Measurements from ENCODE around the gene FMNL2. TPM values are rescaled to one million over a fixed set of nuclear protein-coding genes. Genes with fewer than 3 reads are reported as not detected.

The FMNL2 gene
- total RNA-seq, 1 experiment from 2014 or later: 11.6 TPM

- Histone ChIP-seq H3K36me3 (peaks cover 12% of the 10 kb centered on the region), H3K4me3 (no peak overlapping the region), H3K27me3 (no peaks in the 10 kb centered on the region), H3K9me3 (no peaks in the 10 kb centered on the region)
- no peak for DNase-seq
Measured at GRCh38 chr2:152546230-152546837, 211.4 kb downstream of the FMNL2 start.

GRCh38 chr2:152548111-152548875 lies 213.3 kb downstream of the FMNL2 start:
- H3K27me3 ChIP-seq: no peaks in the 10 kb centered on the region
- no peaks in the 10 kb centered on the region for H3K9me3 ChIP-seq
- no peak overlapping the region for H3K4me3 ChIP-seq
- peaks cover 13% of the 10 kb centered on the region for H3K36me3 ChIP-seq
- no peak for DNase-seq

- DNase-seq: no peak
- Histone ChIP-seq H3K36me3 (peaks cover 11% of the 10 kb centered on the region), H3K27me3 (no peaks in the 10 kb centered on the region), H3K9me3 (no peaks in the 10 kb centered on the region), H3K4me3 (no peak overlapping the region)
Measured at GRCh38 chr2:152548996-152549395, 214.0 kb downstream of the FMNL2 start.

- no peak for DNase-seq
- peaks cover 7% of the 10 kb centered on the region for H3K36me3 ChIP-seq
- H3K27me3 ChIP-seq: no peaks in the 10 kb centered on the region
- no peaks in the 10 kb centered on the region for H3K9me3 ChIP-seq
- H3K4me3 ChIP-seq: no peak overlapping the region
Measured at GRCh38 chr2:152549423-152549822, 214.4 kb downstream of the FMNL2 start.

- no peak for DNase-seq
Measured at GRCh38 chr2:152550386-152550785, 215.4 kb downstream of the FMNL2 start.

GRCh38 chr2:152552888-152553287 lies 217.9 kb downstream of the FMNL2 start:
- no peak overlapping the region for H3K4me3 ChIP-seq
- no peaks in the 10 kb centered on the region for H3K27me3 ChIP-seq
- peaks cover 3% of the 10 kb centered on the region; the same call in 1 of the 2 replicates for H3K36me3 ChIP-seq
- H3K9me3 ChIP-seq: no peaks in the 10 kb centered on the region
- DNase-seq: no peak

More at GRCh38 chr2:152550386-152550785, 215.4 kb downstream of the FMNL2 start:
- Histone ChIP-seq H3K4me3 (no peak overlapping the region), H3K27me3 (no peaks in the 10 kb centered on the region), H3K9me3 (no peaks in the 10 kb centered on the region), H3K36me3 (peaks cover 3% of the 10 kb centered on the region; the same call in 1 of the 2 replicates)

GRCh38 chr2:152553518-152553917 lies 218.5 kb downstream of the FMNL2 start:
- Histone ChIP-seq H3K9me3 (no peaks in the 10 kb centered on the region), H3K4me3 (no peak overlapping the region), H3K36me3 (peaks cover 3% of the 10 kb centered on the region), H3K27me3 (no peaks in the 10 kb centered on the region)
- DNase-seq: no peak

GRCh38 chr2:152555048-152555447 lies 220.1 kb downstream of the FMNL2 start:
- no peaks in the 10 kb centered on the region for H3K9me3 ChIP-seq
- H3K27me3 ChIP-seq: no peaks in the 10 kb centered on the region
- H3K4me3 ChIP-seq: no peak overlapping the region
- DNase-seq: no peak
- peaks cover 6% of the 10 kb centered on the region for H3K36me3 ChIP-seq

GRCh38 chr2:152556506-152556905 lies 221.5 kb downstream of the FMNL2 start:
- peaks cover 7% of the 10 kb centered on the region for H3K36me3 ChIP-seq
- H3K9me3 ChIP-seq: no peaks in the 10 kb centered on the region
- H3K4me3 ChIP-seq: no peak overlapping the region
- no peaks in the 10 kb centered on the region for H3K27me3 ChIP-seq
- DNase-seq: no peak

GRCh38 chr2:152557273-152557888 lies 222.4 kb downstream of the FMNL2 start:
- DNase-seq: no peak
- no peak overlapping the region for H3K4me3 ChIP-seq
- no peaks in the 10 kb centered on the region for H3K27me3 ChIP-seq

GRCh38 chr2:152558158-152558984 lies 223.4 kb downstream of the FMNL2 start:
- H3K27me3 ChIP-seq: no peaks in the 10 kb centered on the region
- peaks cover 12% of the 10 kb centered on the region for H3K36me3 ChIP-seq
- peak; percentile 63 for DNase-seq
- H3K4me3 ChIP-seq: no peak overlapping the region
- no peaks in the 10 kb centered on the region for H3K9me3 ChIP-seq

More at GRCh38 chr2:152557273-152557888, 222.4 kb downstream of the FMNL2 start:
- H3K36me3 ChIP-seq: peaks cover 12% of the 10 kb centered on the region
- no peaks in the 10 kb centered on the region for H3K9me3 ChIP-seq

GRCh38 chr2:152559008-152559407 lies 224.0 kb downstream of the FMNL2 start:
- Histone ChIP-seq H3K9me3 (no peaks in the 10 kb centered on the region), H3K27me3 (no peaks in the 10 kb centered on the region), H3K4me3 (no peak overlapping the region), H3K36me3 (peaks cover 12% of the 10 kb centered on the region)
- no peak for DNase-seq

GRCh38 chr2:152560166-152560565 lies 225.2 kb downstream of the FMNL2 start:
- no peak for DNase-seq

GRCh38 chr2:152560873-152561595 lies 226.1 kb downstream of the FMNL2 start:
- Histone ChIP-seq H3K4me3 (no peak overlapping the region), H3K36me3 (peaks cover 14% of the 10 kb centered on the region), H3K9me3 (no peaks in the 10 kb centered on the region), H3K27me3 (no peaks in the 10 kb centered on the region)
- DNase-seq: no peak

More at GRCh38 chr2:152560166-152560565, 225.2 kb downstream of the FMNL2 start:
- Histone ChIP-seq H3K27me3 (no peaks in the 10 kb centered on the region), H3K4me3 (no peak overlapping the region), H3K9me3 (no peaks in the 10 kb centered on the region), H3K36me3 (peaks cover 12% of the 10 kb centered on the region)

GRCh38 chr2:152562198-152562884 lies 227.4 kb downstream of the FMNL2 start:
- H3K4me3 ChIP-seq: no peak overlapping the region
- peaks cover 14% of the 10 kb centered on the region for H3K36me3 ChIP-seq
- H3K27me3 ChIP-seq: no peaks in the 10 kb centered on the region
- H3K9me3 ChIP-seq: no peaks in the 10 kb centered on the region
- DNase-seq: no peak

GRCh38 chr2:152563764-152564163 lies 228.8 kb downstream of the FMNL2 start:
- Histone ChIP-seq H3K9me3 (no peaks in the 10 kb centered on the region), H3K4me3 (no peak overlapping the region), H3K36me3 (peaks cover 14% of the 10 kb centered on the region), H3K27me3 (no peaks in the 10 kb centered on the region)
- no peak for DNase-seq
